Loucy (cell line): ENCODE data around the gene CEMIP2.

ENCODE experiments used
- H2AFZ ChIP-seq: fragments of 200-600 bp; sonication (generic); 2 replicates; pipeline ENCODE4 v1.6.0; 2016; ENCODE audit warnings: antibody characterized with exemption, mild to moderate bottlenecking, low read length, moderate library complexity
- H3F3A ChIP-seq: fragments of 200-600 bp; 2 replicates; pipeline ENCODE4 v1.6.0; 2016; ENCODE audit warnings: antibody characterized with exemption, low read depth, mild to moderate bottlenecking
- H3K27me3 ChIP-seq: fragments of 200-600 bp; sonication (generic); 2 replicates; pipeline ENCODE4 v1.6.1; 2014; ENCODE audit warnings: low read length, mild to moderate bottlenecking; ENCODE audit not compliant: insufficient read depth, poor library complexity, severe bottlenecking
- H3K36me3 ChIP-seq: fragments of 200-600 bp; sonication (generic); 2 replicates; pipeline ENCODE4 v1.6.1; 2016; ENCODE audit warnings: low read length; ENCODE audit not compliant: insufficient read depth
- H3K4me1 ChIP-seq: fragments of 200-600 bp; sonication (generic); 2 replicates; pipeline ENCODE4 v1.5.1; 2014; ENCODE audit warnings: low read length, mild to moderate bottlenecking; ENCODE audit not compliant: insufficient read depth, poor library complexity, severe bottlenecking
- H3K4me2 ChIP-seq: fragments of 200-600 bp; sonication (generic); 2 replicates; pipeline ENCODE4 v1.6.0; 2014; ENCODE audit warnings: antibody characterized with exemption, low read length, low read depth, mild to moderate bottlenecking; ENCODE audit not compliant: poor library complexity, severe bottlenecking
- H3K4me3 ChIP-seq: fragments of 200-600 bp; sonication (generic); 2 replicates; pipeline ENCODE4 v1.5.1; 2014; ENCODE audit warnings: low read length, mild to moderate bottlenecking, mixed read lengths; ENCODE audit not compliant: poor library complexity, severe bottlenecking
- H3K79me2 ChIP-seq: fragments of 200-600 bp; sonication (generic); 2 replicates; pipeline ENCODE4 v1.6.1; 2014; ENCODE audit warnings: low read length; ENCODE audit not compliant: insufficient read depth
- H3K9ac ChIP-seq: fragments of 200-600 bp; sonication (generic); 2 replicates; pipeline ENCODE4 v1.6.0; 2014; ENCODE audit warnings: mild to moderate bottlenecking, low read depth, low read length, moderate library complexity; ENCODE audit not compliant: poor library complexity, severe bottlenecking
- H3K9me2 ChIP-seq: fragments of 200-600 bp; sonication (generic); replicated peaks from 2 replicates; pipeline ENCODE4 v1.6.1; 2016; ENCODE audit warnings: low read depth, low read length, mixed read lengths
- H3K9me3 ChIP-seq: fragments of 200-600 bp; sonication (generic); 2 replicates; pipeline ENCODE4 v1.6.1; 2014; ENCODE audit warnings: mild to moderate bottlenecking, antibody characterized with exemption, low read length, low read depth; ENCODE audit not compliant: insufficient read depth
- H4K20me1 ChIP-seq: fragments of 200-600 bp; sonication (generic); 2 replicates; pipeline ENCODE4 v1.6.0; 2014; ENCODE audit warnings: antibody characterized with exemption, low read length, mild to moderate bottlenecking; ENCODE audit not compliant: insufficient read depth, poor library complexity, severe bottlenecking
- CTCF ChIP-seq: fragments of 200-600 bp; sonication (generic); conservative IDR thresholded peaks from 2 replicates; pipeline ENCODE4 v1.5.1; 2014; ENCODE audit warnings: mild to moderate bottlenecking, antibody characterized with exemption, low read length
- EZH2phosphoT487 ChIP-seq: fragments of 200-600 bp; IDR thresholded peaks from 2 replicates; pipeline ENCODE4 v1.6.1; 2018; ENCODE audit warnings: antibody characterized with exemption, mild to moderate bottlenecking, moderate library complexity, borderline replicate concordance

Gene CEMIP2

GRCh38 chr9:71752352-71752751 lies 16.0 kb downstream of the CEMIP2 start:
- no peaks in the 10 kb centered on the region for H3K9me3 ChIP-seq
- no peaks in the 10 kb centered on the region for H3K9me2 ChIP-seq
- peaks cover 19% of the 10 kb centered on the region for H3K4me1 ChIP-seq
- TF ChIP-seq EZH2phosphoT487 (no peak), CTCF (no peak)
- peaks cover 7% of the 10 kb centered on the region for H4K20me1 ChIP-seq
- no peaks in the 10 kb centered on the region for H3F3A ChIP-seq
- H3K4me3 ChIP-seq = no peak overlapping the region
- no peak overlapping the region for H3K9ac ChIP-seq
- H3K36me3 ChIP-seq = peaks cover 13% of the 10 kb centered on the region; the same call in 1 of the 2 replicates
- peaks cover 36% of the 10 kb centered on the region for H3K79me2 ChIP-seq
- H2AFZ ChIP-seq = no peak overlapping the region
- no peaks in the 10 kb centered on the region for H3K27me3 ChIP-seq
- H3K4me2 ChIP-seq = no peak overlapping the region

- Histone ChIP-seq H2AFZ (no peak overlapping the region), H3K9me2 (no peaks in the 10 kb centered on the region), H3K9me3 (no peaks in the 10 kb centered on the region), H3F3A (no peaks in the 10 kb centered on the region), H3K4me2 (no peak overlapping the region), H4K20me1 (peaks cover 4% of the 10 kb centered on the region), H3K4me1 (peaks cover 8% of the 10 kb centered on the region), H3K27me3 (no peaks in the 10 kb centered on the region), H3K36me3 (peaks cover 21% of the 10 kb centered on the region; the same call in 1 of the 2 replicates), H3K9ac (no peak overlapping the region), H3K79me2 (peaks cover 17% of the 10 kb centered on the region), H3K4me3 (no peak overlapping the region)
- TF ChIP-seq EZH2phosphoT487 (no peak), CTCF (no peak)
Measured at GRCh38 chr9:71748280-71748743, 20.0 kb downstream of the CEMIP2 start.

GRCh38 chr9:71747576-71747975 lies 20.7 kb downstream of the CEMIP2 start:
- TF ChIP-seq CTCF (no peak), EZH2phosphoT487 (no peak)
- H3K79me2 ChIP-seq = peaks cover 11% of the 10 kb centered on the region
- H3K4me2 ChIP-seq = no peak overlapping the region
- H3K9me3 ChIP-seq = no peaks in the 10 kb centered on the region
- H3K27me3 ChIP-seq = no peaks in the 10 kb centered on the region
- peaks cover 4% of the 10 kb centered on the region for H4K20me1 ChIP-seq
- H3K9ac ChIP-seq = no peak overlapping the region
- H3K4me3 ChIP-seq = no peak overlapping the region
- H3F3A ChIP-seq = no peaks in the 10 kb centered on the region
- no peaks in the 10 kb centered on the region for H3K9me2 ChIP-seq
- no peak overlapping the region for H2AFZ ChIP-seq
- peaks cover 4% of the 10 kb centered on the region for H3K4me1 ChIP-seq
- H3K36me3 ChIP-seq = peaks cover 21% of the 10 kb centered on the region; the same call in 1 of the 2 replicates
